A673 (cell line): ENCODE measurements around the gene NAPSA. TPM values are rescaled to one million over a fixed set of nuclear protein-coding genes. Genes with fewer than 3 reads are reported as not detected.

Experiments used
- BruUV-seq: library from RNA; stranded (reverse); fragments of 400-500 nt; replicated peaks from 2 replicates; lab custom pipeline; 2021; lab: Mats Ljungman, UMichigan
- CTCF ChIA-PET: fragments of 300-600 bp; sonication (Branson Sonifier 250); formaldehyde crosslinking; loops from one replicate; lab custom pipeline; 2022; ENCODE audit warnings: antibody characterized with exemption; lab: Charles Lee
- POLR2A ChIA-PET: fragments of 300-600 bp; sonication (Branson Sonifier 250); formaldehyde crosslinking; loops from one replicate; lab custom pipeline; 2022; ENCODE audit warnings: antibody characterized with exemption; ENCODE audit not compliant: low non-redundant PET; lab: Charles Lee
- DNase-seq: peaks from one replicate; pipeline ENCODE4 v3.0.0-alpha.2; 2015; ENCODE audit warnings: low spot score
- H3K27ac ChIP-seq: fragments of 200-600 bp; sonication (generic); 2 replicates; pipeline ENCODE4 v1.5.1; 2016; ENCODE audit warnings: mixed run types, low read depth, mild to moderate bottlenecking, mixed read lengths, antibody characterized with exemption, low read length; ENCODE audit not compliant: poor library complexity, severe bottlenecking
- H3K27me3 ChIP-seq: fragments of 200-600 bp; sonication (generic); replicated peaks from 2 replicates; pipeline ENCODE4 v1.6.1; 2017; ENCODE audit warnings: mixed run types, low read depth, mild to moderate bottlenecking, mixed read lengths, antibody characterized with exemption, low read length; ENCODE audit not compliant: insufficient read depth, poor library complexity
- H3K36me3 ChIP-seq: fragments of 200-600 bp; sonication (generic); 2 replicates; pipeline ENCODE4 v1.6.1; 2016; ENCODE audit warnings: mixed run types, mild to moderate bottlenecking, mixed read lengths, antibody characterized with exemption, low read length; ENCODE audit not compliant: insufficient read depth, poor library complexity, severe bottlenecking
- H3K4me1 ChIP-seq: fragments of 200-600 bp; sonication (generic); 2 replicates; pipeline ENCODE4 v1.6.1; 2017; ENCODE audit warnings: mixed run types, mild to moderate bottlenecking, mixed read lengths, antibody characterized with exemption, low read length; ENCODE audit not compliant: insufficient read depth, poor library complexity, severe bottlenecking
- H3K4me3 ChIP-seq: fragments of 200-600 bp; sonication (generic); 2 replicates; pipeline ENCODE4 v1.5.1; 2016; ENCODE audit warnings: low read depth, mixed run types, mild to moderate bottlenecking, mixed read lengths, low read length; ENCODE audit not compliant: poor library complexity, severe bottlenecking
- H3K9me3 ChIP-seq: fragments of 200-600 bp; sonication (generic); 2 replicates; pipeline ENCODE4 v1.6.1; 2016; ENCODE audit warnings: mixed run types, low read depth, mild to moderate bottlenecking, mixed read lengths, antibody characterized with exemption, low read length; ENCODE audit not compliant: poor library complexity, severe bottlenecking
- EZH2 ChIP-seq: fragments of 200-600 bp; sonication (generic); IDR thresholded peaks from 2 replicates; pipeline ENCODE4 v1.6.1; 2017; ENCODE audit warnings: borderline replicate concordance, low read depth, mild to moderate bottlenecking, mixed read lengths, antibody characterized with exemption, low read length; ENCODE audit not compliant: poor library complexity, severe bottlenecking
- intact Hi-C: fragments of 100-400 bp; cut with micrococcal nuclease; formaldehyde crosslinking; loops from one replicate; pipeline ENCODE4 v1.10.0; 2022; ENCODE audit not compliant: unreplicated experiment
- total RNA-seq: library from RNA; stranded (reverse); gene quantifications from 2 replicates; pipeline ENCODE4 v1.2.3, GENCODE V29; 2021
- TF ChIP-seq, protein P1 (sequence below): fragments of 300-800, 200-600 bp; sonication (generic); conservative IDR thresholded peaks from 2 replicates; pipeline ENCODE4 v1.5.1; 2017; ENCODE audit warnings: low read depth, mild to moderate bottlenecking, antibody characterized with exemption, low read length, moderate library complexity, mixed read lengths

Gene NAPSA
- total RNA-seq, 1 experiment from 2014 or later = 0.47 TPM

DNA sequence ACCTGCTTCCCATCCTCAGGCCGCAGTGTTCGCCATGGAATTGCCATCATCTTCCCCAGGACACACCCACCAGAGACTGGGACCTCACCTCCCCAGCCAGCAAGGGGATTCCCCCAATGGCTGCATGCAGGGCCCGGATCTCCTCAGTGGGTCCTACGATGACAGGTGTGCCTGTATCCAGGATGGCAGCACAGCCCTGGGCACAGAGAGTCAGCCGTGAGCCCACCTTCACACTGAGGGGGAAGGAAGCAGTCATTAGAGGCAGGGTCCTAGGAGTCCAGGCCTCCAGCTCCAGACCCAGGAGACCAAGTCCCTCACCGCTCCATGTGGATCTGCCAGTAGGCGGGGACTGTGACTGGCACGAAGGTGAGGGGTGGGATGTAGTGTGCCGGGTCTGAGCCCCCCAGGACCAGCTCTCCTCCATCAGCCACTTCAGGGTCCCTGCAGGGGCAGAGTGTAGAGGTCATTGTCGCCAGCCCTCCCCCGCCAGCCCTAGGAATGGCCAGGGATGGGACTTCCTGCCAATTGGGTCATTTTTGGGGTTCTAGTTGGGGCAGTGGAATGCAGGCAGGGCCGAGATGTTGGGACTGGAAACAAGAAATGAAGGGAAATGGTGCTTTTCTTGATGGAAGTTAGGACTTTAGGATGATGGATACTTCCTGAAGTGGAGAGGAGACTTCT is 30.6 kb downstream of the NAPSA start:
- Histone ChIP-seq H3K27ac (no peak overlapping the region), H3K36me3 (no peaks in the 10 kb centered on the region), H3K27me3 (no peaks in the 10 kb centered on the region), H3K9me3 (no peaks in the 10 kb centered on the region), H3K4me1 (peaks cover 6% of the 10 kb centered on the region), H3K4me3 (no peak overlapping the region)
- CTCF ChIA-PET = no interaction called here
- TF ChIP-seq, protein P1, sequence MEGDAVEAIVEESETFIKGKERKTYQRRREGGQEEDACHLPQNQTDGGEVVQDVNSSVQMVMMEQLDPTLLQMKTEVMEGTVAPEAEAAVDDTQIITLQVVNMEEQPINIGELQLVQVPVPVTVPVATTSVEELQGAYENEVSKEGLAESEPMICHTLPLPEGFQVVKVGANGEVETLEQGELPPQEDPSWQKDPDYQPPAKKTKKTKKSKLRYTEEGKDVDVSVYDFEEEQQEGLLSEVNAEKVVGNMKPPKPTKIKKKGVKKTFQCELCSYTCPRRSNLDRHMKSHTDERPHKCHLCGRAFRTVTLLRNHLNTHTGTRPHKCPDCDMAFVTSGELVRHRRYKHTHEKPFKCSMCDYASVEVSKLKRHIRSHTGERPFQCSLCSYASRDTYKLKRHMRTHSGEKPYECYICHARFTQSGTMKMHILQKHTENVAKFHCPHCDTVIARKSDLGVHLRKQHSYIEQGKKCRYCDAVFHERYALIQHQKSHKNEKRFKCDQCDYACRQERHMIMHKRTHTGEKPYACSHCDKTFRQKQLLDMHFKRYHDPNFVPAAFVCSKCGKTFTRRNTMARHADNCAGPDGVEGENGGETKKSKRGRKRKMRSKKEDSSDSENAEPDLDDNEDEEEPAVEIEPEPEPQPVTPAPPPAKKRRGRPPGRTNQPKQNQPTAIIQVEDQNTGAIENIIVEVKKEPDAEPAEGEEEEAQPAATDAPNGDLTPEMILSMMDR = no peak
- no peak for TF ChIP-seq EZH2
- no TSS peak for BruUV-seq
- POLR2A ChIA-PET = no interaction called here
- no peak for DNase-seq
- intact Hi-C loops = no loop called here

DNA sequence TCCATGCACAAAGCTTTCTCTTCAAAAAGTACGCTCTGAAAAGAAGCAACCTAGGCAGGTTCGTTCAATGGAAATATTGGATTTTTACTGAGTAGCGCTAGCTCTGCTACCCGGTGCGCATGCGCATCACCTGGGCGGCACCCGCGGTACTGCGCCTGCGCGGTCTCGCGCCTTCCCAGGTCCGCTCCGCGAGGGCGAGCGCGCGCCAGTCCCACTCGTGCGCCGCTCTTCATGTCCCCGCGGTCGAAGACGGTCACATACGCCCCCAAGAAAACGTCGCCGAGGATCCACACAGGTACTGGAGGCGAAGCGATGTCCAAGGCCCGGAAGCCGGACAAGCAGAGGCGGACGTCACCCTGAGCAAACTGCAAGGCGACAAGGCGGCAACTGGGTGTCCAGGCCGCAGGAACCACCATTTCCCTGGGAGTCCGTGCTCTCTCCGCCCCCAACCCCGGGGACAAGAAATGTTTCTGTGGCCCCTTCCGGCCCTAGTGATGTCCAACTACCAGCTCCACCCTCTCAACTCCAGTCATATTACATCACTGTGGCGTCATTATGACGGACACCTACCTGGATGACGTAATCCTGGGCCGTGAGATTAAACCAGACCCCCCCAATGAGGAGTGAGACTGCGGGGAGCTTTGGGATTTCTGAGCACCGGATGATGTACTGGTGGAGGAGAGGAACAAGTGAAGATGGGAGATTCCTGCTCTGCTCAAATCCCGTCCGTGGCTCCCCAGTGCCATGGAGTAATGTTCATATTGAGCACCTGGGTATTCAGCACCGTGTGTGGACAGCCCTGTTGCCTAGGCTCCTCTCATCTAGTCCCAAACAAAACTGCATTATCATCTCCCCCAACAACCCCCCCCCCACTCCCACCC is 31.5 kb downstream of the NAPSA start:
- Histone ChIP-seq H3K27ac (peak overlapping the region; percentile 48), H3K36me3 (no peaks in the 10 kb centered on the region), H3K27me3 (no peaks in the 10 kb centered on the region), H3K4me3 (peak overlapping the region; percentile 42), H3K4me1 (peaks cover 9% of the 10 kb centered on the region), H3K9me3 (no peaks in the 10 kb centered on the region)
- DNase-seq = no peak
- no peak for TF ChIP-seq EZH2
- TF ChIP-seq, protein P1 = no peak
- CTCF ChIA-PET = no interaction called here
- intact Hi-C loops = no loop called here
- POLR2A ChIA-PET = interaction anchor here (0.5 kb wide), 1 partner anchor 15 kb away, joined by 8 read pairs; no protein-coding TSS in a partner anchor
- BruUV-seq = no TSS peak

DNA sequence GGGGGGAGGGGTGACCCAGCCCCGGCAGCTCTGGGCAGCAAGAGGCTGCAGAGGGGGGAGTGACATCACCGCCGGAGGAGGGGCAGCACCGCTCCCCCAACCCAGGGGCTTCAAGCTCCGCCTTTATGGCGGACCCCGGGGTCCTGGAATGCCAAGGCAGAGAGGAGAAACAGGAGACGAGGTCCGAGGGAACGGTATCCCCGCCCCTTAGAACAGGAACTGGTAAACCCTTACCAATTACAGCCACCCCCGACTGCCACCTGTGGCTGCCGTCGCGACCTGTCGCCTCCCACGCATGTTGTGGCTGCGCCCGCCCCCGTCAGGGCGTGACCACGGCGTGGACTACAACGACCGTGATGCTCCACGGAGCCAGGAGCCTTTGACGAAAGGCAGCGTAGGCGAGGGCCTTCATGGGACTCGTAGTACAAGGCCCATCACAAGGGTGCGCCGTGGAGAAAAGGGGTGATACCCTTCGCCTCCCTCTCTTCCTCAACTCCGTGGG is 32.2 kb downstream of the NAPSA start:
- peak overlapping the region; percentile 48 for H3K27ac ChIP-seq
- intact Hi-C loops = no loop called here
- ChIA-PET CTCF (no interaction called here), POLR2A (interaction anchor here (0.5 kb wide), 1 partner anchor 14 kb away, joined by 8 read pairs; no protein-coding TSS in a partner anchor)
- BruUV-seq = no TSS peak
- DNase-seq = peak; percentile 91
- TF ChIP-seq, protein P1 = no peak
- no peak for TF ChIP-seq EZH2
- H3K36me3 ChIP-seq = no peaks in the 10 kb centered on the region
- H3K4me3 ChIP-seq = peak overlapping the region; percentile 42
- H3K9me3 ChIP-seq = no peaks in the 10 kb centered on the region
- H3K27me3 ChIP-seq = peaks cover 3% of the 10 kb centered on the region
- H3K4me1 ChIP-seq = peaks cover 9% of the 10 kb centered on the region
